GM13977 (cell line): ENCODE measurements around the gene PJA2.
A peak's percentile ranks its signal among the peaks of the same experiment; 100 is the strongest.
"Not testable (repeated sequence)": the region's sequence is repeated elsewhere in the genome, so short reads cannot be mapped to it uniquely, and the experiment has no call there.

Source experiments
- DNase-seq: peaks from one replicate; pipeline ENCODE4 v3.0.0; 2012; ENCODE audit warnings: low spot score
- CTCF ChIP-seq: IDR thresholded peaks from 2 replicates; pipeline ENCODE4 v1.5.1; 2012; ENCODE audit warnings: mild to moderate bottlenecking, control low read depth; ENCODE audit not compliant: insufficient read depth; ENCODE audit errors: extremely low read depth, missing control alignments
- in situ Hi-C: fragments of 300-500 bp; cut with MboI; formaldehyde crosslinking; loops from one replicate; pipeline ENCODE4 v1.12.0; 2022; ENCODE audit warnings: low sequenced_read_pairs, low pct_unique_long_range_greater_than_20kb, mixed read lengths, inconsistent platforms; ENCODE audit not compliant: unreplicated experiment

Gene PJA2

DNA sequence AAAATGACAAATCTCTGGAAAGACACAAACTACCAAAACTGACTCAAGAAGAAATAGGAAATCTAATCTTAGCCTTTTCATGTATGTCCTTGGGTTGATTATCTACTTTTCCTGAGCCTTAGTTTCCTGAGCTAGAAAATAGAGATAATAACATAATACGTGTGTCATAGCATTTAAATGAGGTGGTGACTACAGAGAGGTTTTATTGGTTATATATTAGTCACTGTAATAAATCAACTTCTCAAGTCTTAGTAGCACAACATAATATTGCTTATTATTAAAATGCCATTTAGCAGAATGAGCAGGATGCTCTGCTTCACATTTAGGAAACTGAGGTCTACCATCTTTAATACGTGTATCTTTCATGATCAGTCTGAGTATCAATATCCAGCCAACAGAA, 7.1 kb upstream of the PJA2 start:
- no peak for DNase-seq
- in situ Hi-C loops, result no loop called here
- TF ChIP-seq CTCF, result no peak

- DNase-seq, result not testable (repeated sequence)
Observed at GRCh38 chr5:109413921-109414461, 4.2 kb upstream of the PJA2 start.

GRCh38 chr5:109413458-109413857, 3.7 kb upstream of the PJA2 start:
- TF ChIP-seq CTCF, result no peak
- no peak for DNase-seq
- in situ Hi-C loops, result no loop called here

More at GRCh38 chr5:109413921-109414461, 4.2 kb upstream of the PJA2 start:
- in situ Hi-C loops, result not testable (repeated sequence)

DNA sequence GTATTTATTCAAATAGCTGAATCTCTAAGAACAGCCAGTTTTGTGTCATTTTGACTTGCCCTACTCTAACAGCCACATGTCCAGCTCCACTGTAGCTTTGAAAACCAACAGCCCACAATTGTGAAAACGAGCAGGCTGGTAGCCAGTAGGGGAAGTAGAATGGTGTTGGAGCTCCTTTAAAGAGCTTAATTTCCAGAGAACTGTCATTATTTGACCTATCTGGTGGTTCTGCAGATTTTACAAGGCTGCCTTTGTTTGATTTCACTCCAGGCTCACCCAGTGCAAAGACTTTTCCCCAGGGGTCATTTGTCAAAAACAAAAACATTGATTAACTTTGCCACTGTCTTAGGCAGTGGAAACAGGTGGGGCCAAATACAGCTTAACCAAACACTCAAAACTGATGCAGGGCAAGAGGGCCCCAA, 3.2 kb upstream of the PJA2 start:
- in situ Hi-C loops, result no loop called here
- TF ChIP-seq CTCF, result no peak
- no peak for DNase-seq

GRCh38 chr5:109411627-109412026, 1.9 kb upstream of the PJA2 start:
- DNase-seq, result no peak
- in situ Hi-C loops, result no loop called here
- no peak for TF ChIP-seq CTCF

DNA sequence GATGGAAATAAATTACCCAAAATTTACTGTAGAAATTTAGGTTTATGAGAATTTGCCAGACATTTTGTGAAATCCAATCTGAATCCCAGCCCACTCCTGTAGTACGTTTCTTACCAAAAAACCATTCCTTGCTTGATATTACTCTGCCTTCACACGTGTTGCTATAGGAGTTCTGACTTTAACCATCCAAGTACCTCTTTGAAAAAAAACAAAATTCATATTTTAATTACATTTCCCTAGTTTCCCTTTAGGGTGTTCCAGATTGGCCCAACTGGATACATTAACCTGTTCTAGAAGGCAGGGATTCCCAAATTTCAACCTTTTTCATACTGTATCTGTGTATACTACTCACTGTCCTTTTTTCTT, 1.4 kb upstream of the PJA2 start:
- DNase-seq, result no peak
- no peak for TF ChIP-seq CTCF
- in situ Hi-C loops, result no loop called here

DNA sequence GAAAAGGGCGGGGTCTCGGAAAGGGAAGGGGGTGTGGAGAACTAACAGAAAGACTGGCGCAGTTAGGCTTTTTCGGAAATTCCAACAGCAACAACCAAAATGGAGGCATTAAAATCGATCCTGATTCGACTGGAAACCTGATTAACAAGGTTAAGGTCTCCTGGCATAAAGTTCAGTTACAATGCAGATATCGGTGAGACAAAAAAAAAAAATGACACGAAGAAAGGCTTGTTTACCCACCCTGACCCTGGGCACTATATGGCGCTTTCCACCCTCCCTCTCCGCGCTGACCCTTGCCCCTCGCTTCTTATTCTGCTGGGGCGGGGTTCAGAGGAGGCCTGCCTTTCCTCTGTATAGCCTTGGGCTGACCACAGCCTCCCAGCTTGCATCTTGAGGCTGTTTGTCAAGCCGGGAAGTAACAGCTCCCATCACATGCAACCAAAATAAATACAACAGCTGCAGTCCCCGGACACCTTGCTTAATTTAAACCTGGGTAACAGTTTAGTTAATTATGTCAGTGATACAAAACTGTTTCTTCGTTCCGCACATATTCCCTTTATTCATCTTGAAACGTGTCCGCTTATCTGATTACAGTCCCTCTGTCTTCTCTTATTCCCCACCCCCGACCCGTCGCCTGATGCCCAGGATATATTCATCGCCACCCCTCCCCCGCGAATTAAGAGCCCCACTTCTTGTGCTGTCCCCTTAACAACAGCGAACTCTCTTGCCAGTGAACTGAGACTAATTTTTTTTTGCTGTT, 795 bp upstream of the PJA2 start:
- in situ Hi-C loops, result no loop called here
- no peak for TF ChIP-seq CTCF

More for the DNA sequence above, 795 bp upstream of the PJA2 start:
- peak; percentile 13 for DNase-seq
